Parathyroid adenoma (tissue), 2 donors: ENCODE measurements around the gene KIF25.

Experiments
- H2AFZ ChIP-seq: fragments of 300-600 bp; sonication (generic); one replicate; pipeline ENCODE4 v1.7.0; 2017; ENCODE audit warnings: antibody characterized with exemption, mild to moderate bottlenecking
- H3K27ac ChIP-seq: fragments of 300-600 bp; sonication (generic); one replicate; pipeline ENCODE4 v1.7.0; 2017
- H3K27me3 ChIP-seq: fragments of 300-600 bp; sonication (generic); one replicate; pipeline ENCODE4 v1.7.0; 2017; ENCODE audit warnings: low read length; ENCODE audit not compliant: control insufficient read depth, insufficient read depth
- H3K36me3 ChIP-seq: fragments of 300-600 bp; sonication (generic); one replicate; pipeline ENCODE4 v1.7.0; 2017; ENCODE audit warnings: low read length; ENCODE audit not compliant: control insufficient read depth, insufficient read depth
- H3K4me1 ChIP-seq: fragments of 300-600 bp; sonication (generic); one replicate; pipeline ENCODE4 v1.7.0; 2017; ENCODE audit warnings: control low read depth
- H3K4me2 ChIP-seq: fragments of 300-600 bp; sonication (generic); one replicate; pipeline ENCODE4 v1.7.0; 2017; ENCODE audit warnings: low read length
- H3K4me3 ChIP-seq: fragments of 300-600 bp; sonication (generic); one replicate; pipeline ENCODE4 v1.7.0; 2017; ENCODE audit warnings: low read depth, low read length
- H3K79me2 ChIP-seq: fragments of 300-600 bp; sonication (generic); one replicate; pipeline ENCODE4 v1.7.0; 2017; ENCODE audit warnings: control low read depth
- H3K9ac ChIP-seq: fragments of 300-600 bp; sonication (generic); one replicate; pipeline ENCODE4 v1.7.0; 2017; ENCODE audit warnings: mild to moderate bottlenecking
- H3K9me3 ChIP-seq: fragments of 300-600 bp; sonication (generic); one replicate; pipeline ENCODE4 v1.7.0; 2017; ENCODE audit warnings: low read length; ENCODE audit not compliant: control insufficient read depth
- CTCF ChIP-seq: fragments of 300-600 bp; sonication (generic); IDR thresholded peaks from one replicate; pipeline ENCODE4 v1.7.0; 2017; ENCODE audit warnings: antibody characterized with exemption, mild to moderate bottlenecking
- donor health status: primary hyperparathyroidism.

KIF25 gene

GRCh38 chr6:168042426-168043192 is 45.1 kb downstream of the KIF25 start:
- H3K4me3 ChIP-seq: no peak overlapping the region
- H3K27ac ChIP-seq: no peak overlapping the region
- no peak overlapping the region for H3K9ac ChIP-seq
- H3K27me3 ChIP-seq: no peaks in the 10 kb centered on the region
- no peaks in the 10 kb centered on the region for H3K4me1 ChIP-seq
- no peak for TF ChIP-seq CTCF
- no peaks in the 10 kb centered on the region for H3K9me3 ChIP-seq
- H2AFZ ChIP-seq: no peak overlapping the region
- H3K36me3 ChIP-seq: no peaks in the 10 kb centered on the region
- H3K79me2 ChIP-seq: no peaks in the 10 kb centered on the region
- H3K4me2 ChIP-seq: no peak overlapping the region

GRCh38 chr6:168043193-168043847 is 45.8 kb downstream of the KIF25 start:
- H3K4me3 ChIP-seq: no peak overlapping the region
- no peaks in the 10 kb centered on the region for H3K4me1 ChIP-seq
- no peaks in the 10 kb centered on the region for H3K36me3 ChIP-seq
- H2AFZ ChIP-seq: no peak overlapping the region
- no peak overlapping the region for H3K27ac ChIP-seq
- no peaks in the 10 kb centered on the region for H3K9me3 ChIP-seq
- no peak overlapping the region for H3K9ac ChIP-seq
- H3K4me2 ChIP-seq: no peak overlapping the region
- H3K79me2 ChIP-seq: no peaks in the 10 kb centered on the region
- no peaks in the 10 kb centered on the region for H3K27me3 ChIP-seq
- TF ChIP-seq CTCF: no peak

- Histone ChIP-seq H3K4me1 (no peaks in the 10 kb centered on the region), H3K27ac (no peak overlapping the region), H2AFZ (no peak overlapping the region), H3K9ac (no peak overlapping the region), H3K79me2 (no peaks in the 10 kb centered on the region), H3K4me2 (no peak overlapping the region), H3K9me3 (no peaks in the 10 kb centered on the region), H3K4me3 (no peak overlapping the region), H3K27me3 (no peaks in the 10 kb centered on the region), H3K36me3 (no peaks in the 10 kb centered on the region)
- TF ChIP-seq CTCF: no peak
Observed at GRCh38 chr6:168043848-168044415, 46.5 kb downstream of the KIF25 start.

- no peaks in the 10 kb centered on the region for H3K27me3 ChIP-seq
- H3K9me3 ChIP-seq: no peaks in the 10 kb centered on the region
- H3K27ac ChIP-seq: no peak overlapping the region
- no peak overlapping the region for H3K4me3 ChIP-seq
- no peak for TF ChIP-seq CTCF
- no peaks in the 10 kb centered on the region for H3K79me2 ChIP-seq
- H3K9ac ChIP-seq: no peak overlapping the region
- no peak overlapping the region for H3K4me2 ChIP-seq
- H3K4me1 ChIP-seq: no peaks in the 10 kb centered on the region
- no peak overlapping the region for H2AFZ ChIP-seq
- no peaks in the 10 kb centered on the region for H3K36me3 ChIP-seq
Observed at GRCh38 chr6:168044521-168045130, 47.2 kb downstream of the KIF25 start.
